Mucosa of descending colon (tissue), 3 donors: ENCODE measurements around the gene PRKAA2. TPM values are rescaled to one million over a fixed set of nuclear protein-coding genes. Genes with fewer than 3 reads are reported as not detected.

Experiments used
- ATAC-seq: fragments of 200-7000 bp; cut with Tn5 transposase; one replicate; pipeline ENCODE4 v1.9.1; 2020; ENCODE audit warnings: mild to moderate bottlenecking, moderate library complexity
- DNase-seq, 3 donors: peaks; one replicate each; pipeline ENCODE4 v3.0.0-alpha.2; 2020
- H3K36me3 ChIP-seq: fragments of 200-600 bp; one replicate; pipeline ENCODE4 v1.8.0; 2021; ENCODE audit warnings: low read depth, mild to moderate bottlenecking
- H3K4me1 ChIP-seq: fragments of 200-600 bp; one replicate; pipeline ENCODE4 v1.8.0; 2021; ENCODE audit warnings: low read depth, mild to moderate bottlenecking
- H3K4me3 ChIP-seq: fragments of 200-600 bp; one replicate; pipeline ENCODE4 v1.8.0; 2021; ENCODE audit warnings: mild to moderate bottlenecking
- H3K9me3 ChIP-seq: fragments of 200-600 bp; one replicate; pipeline ENCODE4 v1.8.0; 2021; ENCODE audit warnings: mild to moderate bottlenecking
- CTCF ChIP-seq: fragments of 200-600 bp; IDR thresholded peaks from one replicate; pipeline ENCODE4 v1.8.0; 2022; ENCODE audit warnings: antibody characterized with exemption, mild to moderate bottlenecking
- intact Hi-C, 2 donors: fragments of 100-400 bp; cut with DNase I in 1 of 2; cut with micrococcal nuclease in 1 of 2; formaldehyde crosslinking; loops; one replicate each; pipeline versions ENCODE4 v1.11.0 to v1.11.1; 2022; cut with DNase I, micrococcal nuclease
- total RNA-seq, 3 donors: library from RNA; stranded (reverse); fragmentation: NEBNext Ultra II Directional in 2 of 3; extraction: Animal tissue kit (Norgen Biotek cat#: 25700) in 2 of 3; gene quantifications; one replicate each; pipeline versions ENCODE4 v1.2.1 to v1.2.4, GENCODE V29; 2021 to 2023
- donor health status: DM: no; HTN: no; CAD: no; lungs with moderate emphysema.
- donor health status: DM: no; HTN: no; CAD: no.
- donor health status: DM: no; HTN: yes; CAD: no.

The PRKAA2 gene
- total RNA-seq, 3 donors from 2014 or later, result 2.4 to 19.2 (median 3.1) TPM

GRCh38 chr1:56754708-56755479, 109.8 kb downstream of the PRKAA2 start:
- Histone ChIP-seq H3K9me3 (no peaks in the 10 kb centered on the region), H3K36me3 (no peaks in the 10 kb centered on the region), H3K4me3 (no peak overlapping the region), H3K4me1 (peaks cover 3% of the 10 kb centered on the region)
- intact Hi-C loops, result no loop called here
- DNase-seq (no peak), ATAC-seq (peak; percentile 81)
- no peak for TF ChIP-seq CTCF

GRCh38 chr1:56755911-56756310, 110.8 kb downstream of the PRKAA2 start:
- Histone ChIP-seq H3K4me1 (peaks cover 3% of the 10 kb centered on the region), H3K36me3 (no peaks in the 10 kb centered on the region), H3K4me3 (no peak overlapping the region), H3K9me3 (no peaks in the 10 kb centered on the region)
- no peak for DNase-seq
- no peak for ATAC-seq
- TF ChIP-seq CTCF, result no peak
- intact Hi-C loops, result no loop called here

- DNase-seq (peak in 2 of 3 donors; percentile 40 to 54), ATAC-seq (peak; percentile 62)
- H3K4me3 ChIP-seq, result no peak overlapping the region
- no peaks in the 10 kb centered on the region for H3K9me3 ChIP-seq
- no peak for TF ChIP-seq CTCF
- H3K36me3 ChIP-seq, result no peaks in the 10 kb centered on the region
- H3K4me1 ChIP-seq, result peaks cover 3% of the 10 kb centered on the region
- intact Hi-C loops, result no loop called here
Observed at GRCh38 chr1:56758135-56758534, 113.0 kb downstream of the PRKAA2 start.

GRCh38 chr1:56758794-56759193, 113.7 kb downstream of the PRKAA2 start:
- no peak overlapping the region for H3K4me3 ChIP-seq
- ATAC-seq, result no peak

More at GRCh38 chr1:56758794-56759193, 113.7 kb downstream of the PRKAA2 start:
- H3K36me3 ChIP-seq, result no peaks in the 10 kb centered on the region
- intact Hi-C loops, result no loop called here
- H3K4me1 ChIP-seq, result peaks cover 3% of the 10 kb centered on the region
- no peak for TF ChIP-seq CTCF
- DNase-seq, result no peak
- no peaks in the 10 kb centered on the region for H3K9me3 ChIP-seq

Other genes with a start within 250 kb of the PRKAA2 start
- 10 to 100 TPM; 25.3 to 80.5 (median 42.3) TPM for gene PLPP3, start 65.8 kb upstream of the PRKAA2 start, total RNA-seq
- 1 to 10 TPM in 1 of 3 donors, under 1 TPM in 2; 0.90 to 3.0 (median 0.95) TPM for gene FYB2, start 174.1 kb downstream of the PRKAA2 start, total RNA-seq
- not detected for gene C8A, start 209.5 kb downstream of the PRKAA2 start, total RNA-seq